ENCODE results near the gene DIDO1.
"Not testable (repeated sequence)": the region's sequence is repeated elsewhere in the genome, so short reads cannot be mapped to it uniquely, and the experiment has no call there.

DIDO1 gene

GRCh38 chr20:62875419-62876361 lies 50.6 kb downstream of the DIDO1 start:
- DNase-seq = peak; percentile 73

- DNase-seq = no peak
These were observed 51.4 kb downstream of the DIDO1 start for GRCh38 chr20:62874964-62875344.

- DNase-seq = peak; percentile 73
These were observed 52.6 kb downstream of the DIDO1 start for GRCh38 chr20:62873681-62874031.

- DNase-seq = no peak
These were observed 53.0 kb downstream of the DIDO1 start for GRCh38 chr20:62873280-62873679.

- DNase-seq = no peak
These were observed 53.4 kb downstream of the DIDO1 start for GRCh38 chr20:62872862-62873261.

- no peak for DNase-seq
These were observed 54.0 kb downstream of the DIDO1 start for GRCh38 chr20:62872184-62872847.

- no peak for DNase-seq
These were observed 62.1 kb downstream of the DIDO1 start for GRCh38 chr20:62864207-62864606.

GRCh38 chr20:62861726-62862336 lies 64.5 kb downstream of the DIDO1 start, which contains the start of gene TCFL5:
Gene TCFL5 (minus strand): TSS chr20:62861822. CDS start chr20:62861670, 152 bp downstream.
- peak; percentile 92 for DNase-seq

- peak; percentile 54 for DNase-seq
These were observed 65.2 kb downstream of the DIDO1 start for GRCh38 chr20:62860924-62861691.

- DNase-seq = peak; percentile 22
These were observed 65.8 kb downstream of the DIDO1 start for GRCh38 chr20:62860391-62860923.

GRCh38 chr20:62859721-62860120 lies 66.6 kb downstream of the DIDO1 start:
- DNase-seq = no peak

- DNase-seq = no peak
These were observed 68.1 kb downstream of the DIDO1 start for GRCh38 chr20:62858058-62858830.

- DNase-seq = no peak
These were observed 69.2 kb downstream of the DIDO1 start for GRCh38 chr20:62856931-62857619.

GRCh38 chr20:62855120-62855519 lies 71.2 kb downstream of the DIDO1 start:
- DNase-seq = no peak

- DNase-seq = no peak
These were observed 72.2 kb downstream of the DIDO1 start for GRCh38 chr20:62854121-62854520.

- not testable (repeated sequence) for DNase-seq
These were observed 73.0 kb downstream of the DIDO1 start for GRCh38 chr20:62853304-62853703.

- DNase-seq = no peak
These were observed 73.5 kb downstream of the DIDO1 start for GRCh38 chr20:62852841-62853240.

- DNase-seq = no peak
These were observed 74.1 kb downstream of the DIDO1 start for GRCh38 chr20:62852196-62852595.

- DNase-seq = no peak
These were observed 75.9 kb downstream of the DIDO1 start for GRCh38 chr20:62850333-62850974.

GRCh38 chr20:62849431-62849830 lies 76.9 kb downstream of the DIDO1 start:
- no peak for DNase-seq

- not testable (repeated sequence) for DNase-seq
These were observed 77.4 kb downstream of the DIDO1 start for GRCh38 chr20:62848917-62849316.
